ENCODE measurements around the gene ZFYVE16.
A peak's percentile ranks its signal among the peaks of the same experiment; 100 is the strongest.
"Not testable (repeated sequence)": the region's sequence is repeated elsewhere in the genome, so short reads cannot be mapped to it uniquely, and the experiment has no call there.

Gene ZFYVE16

DNA sequence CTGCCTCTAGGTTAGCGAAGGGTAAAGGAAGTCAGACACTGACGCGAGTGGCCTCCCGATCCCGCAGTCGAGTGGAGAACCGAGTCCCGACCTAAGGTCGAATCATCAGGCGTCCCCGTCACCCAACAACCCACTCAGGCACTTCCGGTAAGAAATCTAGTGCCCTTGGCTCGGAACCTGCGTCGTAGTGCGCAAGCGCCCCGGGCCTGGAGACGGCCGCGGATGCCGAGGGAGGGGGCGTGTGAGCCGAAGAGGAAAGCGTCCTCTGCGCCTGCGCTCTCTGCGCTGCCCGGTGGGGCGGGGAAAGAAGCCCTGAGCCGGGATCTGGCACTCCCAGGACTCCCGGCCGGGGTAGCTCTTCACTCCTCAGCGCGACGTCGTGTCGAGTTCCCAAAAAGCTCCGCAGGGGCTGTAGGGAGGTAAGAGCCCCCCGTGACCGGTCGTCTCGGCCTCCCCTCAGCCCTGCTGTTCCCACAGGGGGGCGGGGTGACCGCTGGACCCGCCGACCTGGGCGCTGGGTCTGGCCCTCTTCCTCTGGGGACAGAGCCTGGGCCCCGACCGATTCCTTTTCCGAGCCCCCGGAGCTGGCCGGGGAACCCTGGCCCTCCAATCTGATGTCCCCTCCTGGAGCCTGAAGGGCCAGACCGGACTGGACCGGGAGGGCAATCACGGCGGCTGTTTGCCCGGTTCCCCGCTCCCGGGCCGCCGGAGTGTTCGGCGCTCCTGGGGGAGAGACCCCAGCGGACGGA is at the start of gene ZFYVE16:
ZFYVE16 (plus strand) TSS at position 330 of the 749 bp plus-strand sequence. CDS start 26,084 bp downstream, outside the sequence.
- DNase-seq (ENCODE audit: low read depth), result peak; percentile 96

DNA sequence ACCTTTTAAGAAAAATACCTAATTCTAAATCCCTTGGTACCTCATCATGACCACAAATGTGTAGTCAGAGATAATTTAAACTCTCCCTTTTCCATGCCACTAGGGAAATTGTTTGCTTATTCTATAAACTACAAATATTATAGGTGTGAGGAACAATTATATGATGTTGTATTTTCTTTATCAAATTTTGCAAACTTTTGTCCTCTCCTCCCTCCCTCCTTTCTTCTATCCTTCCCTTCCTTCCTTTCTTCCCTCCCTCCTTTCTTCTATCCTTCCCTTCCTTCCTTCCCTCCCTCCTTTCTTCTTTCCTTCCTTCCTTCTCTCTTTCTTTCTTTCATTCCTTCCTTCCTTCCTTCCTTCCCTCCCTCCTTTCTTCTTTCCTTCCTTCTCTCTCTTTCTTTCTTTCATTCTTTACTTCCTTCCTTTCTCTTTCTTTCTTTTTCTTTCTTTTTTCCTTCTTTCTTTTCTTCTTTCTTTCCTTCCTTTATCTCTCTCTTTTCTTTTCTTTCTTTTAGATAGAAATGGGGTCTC is 46.9 kb upstream of the ZFYVE16 start:
- DNase-seq (ENCODE audit: low read depth), result no peak

DNA sequence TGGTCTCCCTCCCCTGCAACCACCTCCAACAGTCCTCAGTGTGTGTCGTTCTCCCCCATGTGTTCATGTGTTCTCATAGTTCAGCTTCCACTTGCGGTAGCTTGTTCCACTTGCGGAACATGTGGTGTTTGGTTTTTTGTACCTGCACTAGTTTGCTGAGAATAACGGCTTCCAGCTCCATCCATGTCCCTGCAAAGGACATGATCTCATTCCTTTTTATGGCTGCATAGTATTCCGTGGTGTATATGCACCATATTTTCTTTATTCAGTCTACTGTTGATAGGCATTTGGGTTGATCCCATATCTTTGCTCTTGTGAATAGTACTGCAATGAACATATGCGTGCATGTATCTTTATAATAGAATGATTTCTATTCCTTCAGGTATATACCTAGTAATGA is 43.0 kb upstream of the ZFYVE16 start:
- DNase-seq (ENCODE audit: low read depth), result no peak

DNA sequence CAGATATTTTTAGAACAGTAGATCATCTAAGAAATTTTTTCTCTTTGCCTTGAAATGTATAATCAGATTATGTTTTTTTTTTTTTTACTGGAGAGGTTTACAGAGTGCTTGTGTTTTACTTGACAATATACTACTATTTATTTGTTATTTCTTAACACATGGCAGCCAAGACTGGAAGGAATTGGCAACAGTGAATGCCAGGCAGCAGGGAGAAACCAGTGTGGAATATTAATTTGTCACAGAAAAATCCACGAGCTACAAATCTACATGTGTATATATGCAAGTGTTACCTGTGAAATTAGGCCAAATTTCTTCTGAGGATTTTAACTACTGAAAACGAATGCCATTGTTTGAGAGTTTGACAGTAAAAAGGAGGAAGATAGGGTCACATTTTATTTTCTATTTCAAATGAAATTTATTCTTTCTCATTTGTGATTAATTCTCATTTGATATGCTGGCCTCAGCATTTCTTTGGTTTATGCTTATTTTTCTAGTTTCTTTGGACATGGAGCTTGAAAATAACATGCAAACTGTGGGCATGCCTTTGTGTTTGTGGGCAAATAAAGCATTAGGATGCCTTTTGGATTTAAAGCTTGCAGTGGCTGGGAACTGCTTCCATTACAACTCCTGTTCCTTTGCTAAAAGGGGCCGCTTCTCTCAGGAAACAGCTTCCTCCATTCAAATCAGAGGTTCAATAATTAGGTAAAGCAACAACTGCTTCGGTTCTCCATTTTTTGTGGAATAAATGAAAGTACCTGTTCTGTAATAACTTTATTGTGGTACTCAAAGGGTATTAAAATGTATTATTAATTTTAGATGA is 39.0 kb upstream of the ZFYVE16 start:
- DNase-seq (ENCODE audit: low read depth), result no peak

DNA sequence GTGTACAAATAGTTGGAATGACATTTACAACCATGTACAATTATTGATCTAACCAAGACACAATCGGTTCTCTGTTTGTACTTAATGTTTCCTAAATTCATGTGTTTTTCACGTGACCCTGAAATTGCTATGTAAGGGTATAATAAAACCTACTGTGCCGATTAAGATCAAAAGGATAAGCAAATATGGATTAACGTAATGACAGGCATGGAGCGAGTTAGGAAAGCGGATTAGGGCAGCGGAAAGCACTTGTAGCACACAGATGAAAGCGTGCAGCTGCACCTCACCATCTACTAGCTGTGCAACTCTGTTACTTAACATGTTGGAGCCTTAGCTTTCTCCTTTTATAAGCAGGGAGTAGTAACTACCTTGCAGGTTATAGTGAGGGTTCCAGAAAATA is 38.3 kb upstream of the ZFYVE16 start:
- no peak for DNase-seq (ENCODE audit: low read depth)

DNA sequence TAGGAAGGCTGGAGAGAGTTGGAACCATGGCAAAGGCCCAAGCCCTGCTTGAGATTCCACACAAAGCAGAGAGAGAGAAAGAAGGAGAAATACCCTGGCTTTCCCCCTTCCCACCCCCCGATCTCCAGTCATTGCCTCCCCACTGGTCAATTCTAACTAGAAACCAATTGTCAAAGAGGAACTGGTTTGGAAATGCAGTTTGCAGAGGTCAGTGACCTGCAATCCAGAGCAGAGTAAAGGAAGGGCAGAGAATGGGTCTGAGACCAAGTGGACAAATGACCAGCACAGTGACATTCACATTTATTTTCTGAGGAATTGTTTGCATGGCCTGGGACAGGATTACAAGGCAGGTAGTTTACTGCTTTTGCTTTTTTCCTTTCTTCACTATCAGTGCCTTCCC is 37.5 kb upstream of the ZFYVE16 start:
- no peak for DNase-seq (ENCODE audit: low read depth)

DNA sequence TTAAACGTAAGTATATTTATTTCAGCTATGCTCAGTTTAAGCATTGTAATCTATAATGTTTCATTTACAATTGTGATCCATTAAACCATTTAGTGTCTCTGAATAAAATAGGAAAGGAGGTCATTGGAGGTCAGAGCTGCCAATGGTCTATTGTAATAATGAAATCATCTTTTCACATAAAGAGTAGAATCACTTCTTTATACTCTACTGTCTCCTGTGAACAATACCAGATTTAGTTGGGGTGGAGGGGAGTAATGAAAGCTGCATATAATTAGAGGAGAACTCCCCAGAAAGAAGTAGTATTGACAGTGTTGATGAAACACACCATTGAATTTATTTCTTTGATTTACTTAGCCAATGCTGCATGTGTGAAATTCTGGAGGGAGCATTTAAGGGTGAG is 35.1 kb upstream of the ZFYVE16 start:
- no peak for DNase-seq (ENCODE audit: low read depth)

DNA sequence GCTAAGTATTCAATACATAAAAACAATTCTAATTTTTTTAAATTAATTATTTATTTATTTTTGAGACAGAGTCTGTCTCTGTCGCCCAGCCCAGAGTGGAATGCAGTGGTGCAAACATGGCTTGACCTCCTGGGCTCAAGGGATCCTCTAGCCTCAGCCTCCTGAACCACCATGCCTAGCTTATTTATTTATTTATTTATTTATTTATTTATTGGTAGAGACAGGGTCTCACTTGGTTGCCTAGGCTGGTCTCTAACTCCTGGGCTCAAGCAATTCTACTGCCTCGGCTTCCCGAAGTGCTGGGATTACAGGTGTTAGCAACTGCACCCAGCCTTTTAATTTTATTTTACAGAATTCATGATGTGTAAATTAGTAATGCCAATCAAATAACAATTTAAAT is 33.7 kb upstream of the ZFYVE16 start:
- DNase-seq (ENCODE audit: low read depth), result no peak

DNA sequence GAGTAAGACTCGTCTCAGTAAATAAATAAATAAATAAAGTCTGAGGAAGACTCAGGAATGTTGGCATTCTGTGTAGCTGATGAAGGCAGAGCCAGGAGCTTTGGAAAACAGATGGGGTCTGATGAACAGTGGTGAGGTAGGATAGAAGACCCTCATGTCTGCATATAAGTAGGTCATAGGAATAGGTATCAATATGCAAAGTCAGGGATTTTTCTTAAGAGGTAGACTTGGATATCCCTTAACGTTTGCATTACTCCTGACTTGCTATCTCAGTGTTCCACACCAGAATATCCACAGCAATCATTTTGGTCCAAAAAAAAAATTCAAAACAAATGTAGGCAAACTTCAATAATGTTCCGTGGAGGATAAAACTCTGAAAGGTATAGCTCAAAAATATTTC is 31.3 kb upstream of the ZFYVE16 start:
- DNase-seq (ENCODE audit: low read depth), result no peak

DNA sequence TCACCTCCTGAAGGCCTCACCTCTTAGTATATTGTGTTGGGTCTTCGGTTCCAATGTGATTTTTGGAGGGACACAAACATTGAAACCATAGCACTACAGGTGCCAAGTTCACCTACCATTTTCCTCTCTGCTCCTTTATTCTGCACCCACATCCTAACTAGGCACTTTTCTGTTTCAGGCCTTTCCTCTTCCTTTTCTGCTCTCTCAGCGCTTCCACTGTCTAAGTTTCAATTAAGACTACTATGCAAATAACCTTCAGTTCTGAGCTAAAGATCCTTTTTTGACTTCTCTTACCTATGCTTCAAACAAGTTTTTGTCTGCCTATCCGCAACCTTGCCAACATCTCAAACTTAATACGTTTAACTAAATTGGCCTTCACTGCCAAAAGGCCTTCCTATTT is 25.4 kb upstream of the ZFYVE16 start:
- no peak for DNase-seq (ENCODE audit: low read depth)

DNA sequence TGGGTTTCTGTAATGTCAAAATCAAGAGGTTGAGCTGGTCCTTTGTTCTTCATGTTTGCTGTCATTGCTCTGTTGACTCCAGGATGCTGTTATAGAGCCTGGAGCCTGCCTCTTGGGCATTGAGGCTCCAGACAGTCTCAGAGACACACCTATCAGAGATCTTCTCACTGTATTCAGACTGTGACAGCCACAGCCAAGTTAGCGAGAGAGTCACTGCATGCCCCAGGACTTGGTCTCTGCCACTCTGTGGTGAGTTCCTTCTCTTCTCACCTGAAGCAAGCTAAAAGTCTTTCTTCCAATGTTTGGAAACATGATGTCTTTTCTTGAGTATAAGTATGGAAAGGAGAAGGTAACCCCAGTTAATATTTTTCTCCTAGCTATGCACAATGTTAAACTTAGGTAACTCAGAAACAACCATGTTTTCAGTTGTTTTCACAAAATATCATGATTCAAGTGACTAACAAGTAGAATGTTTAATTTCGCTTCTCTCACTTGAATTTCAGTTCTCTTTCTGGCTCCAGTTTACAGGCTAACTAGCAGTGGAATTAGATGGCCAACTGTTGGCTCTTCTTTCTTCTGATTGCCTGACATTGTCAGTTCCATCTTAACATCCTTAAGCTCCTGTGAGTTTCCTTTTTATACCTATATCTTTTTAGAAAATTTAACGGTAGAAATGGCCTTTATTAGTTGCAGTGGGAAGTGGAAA is 20.6 kb upstream of the ZFYVE16 start:
- no peak for DNase-seq (ENCODE audit: low read depth)

DNA sequence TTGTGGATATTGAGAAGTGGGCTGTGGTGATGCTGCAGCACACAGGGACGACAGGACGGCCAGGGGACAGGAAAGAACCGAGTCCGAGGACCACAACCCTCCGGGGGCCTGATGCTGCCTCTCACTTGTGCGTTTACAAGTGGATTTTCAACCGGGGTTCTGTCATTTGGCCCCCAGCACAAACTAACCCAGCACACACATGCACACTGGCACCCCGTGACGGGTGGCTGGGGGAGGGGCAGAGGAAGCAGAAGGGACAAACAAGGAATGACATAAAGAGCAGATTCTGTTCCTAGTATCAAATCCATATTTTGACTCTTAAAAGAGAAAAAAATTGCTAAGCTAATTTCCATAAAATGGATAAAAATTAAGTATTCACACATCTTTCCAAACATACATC is 18.3 kb upstream of the ZFYVE16 start:
- no peak for DNase-seq (ENCODE audit: low read depth)

DNA sequence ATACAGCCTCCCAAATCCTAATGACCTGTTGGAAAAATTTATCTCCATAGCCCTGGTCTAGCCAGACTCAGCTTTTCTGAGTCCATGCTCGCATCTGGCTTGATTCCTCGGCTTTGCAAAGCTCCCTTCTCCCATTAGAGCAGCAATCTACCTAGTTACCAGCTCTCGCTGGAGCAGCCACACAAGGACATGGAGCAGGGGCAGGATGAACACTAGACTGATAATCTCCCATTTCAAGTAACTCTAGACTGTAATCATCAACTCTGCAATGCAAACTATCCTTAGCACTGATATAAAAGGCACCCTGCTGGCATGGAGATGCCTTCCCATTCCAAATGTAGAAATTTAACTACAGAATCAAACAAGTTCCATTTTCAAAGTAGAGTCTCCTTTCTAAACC is 17.5 kb upstream of the ZFYVE16 start:
- DNase-seq (ENCODE audit: low read depth), result not testable (repeated sequence)

DNA sequence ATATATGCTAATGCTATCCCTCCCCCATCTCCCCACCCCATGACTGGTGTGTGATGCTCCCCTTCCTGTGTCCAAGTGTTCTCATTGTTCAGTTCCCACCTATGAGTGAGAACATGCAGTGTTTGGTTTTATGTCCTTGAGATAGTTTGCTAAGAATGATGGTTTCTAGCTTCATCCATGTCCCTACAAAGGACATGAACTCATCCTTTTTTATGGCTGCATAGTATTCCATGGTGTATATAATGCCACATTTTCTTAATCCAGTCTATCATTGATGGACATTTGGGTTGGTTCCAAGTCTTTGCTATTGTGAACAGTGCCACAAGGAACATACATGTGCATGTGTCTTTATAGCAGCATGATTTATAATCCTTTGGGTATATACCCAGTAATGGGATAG is 16.6 kb upstream of the ZFYVE16 start:
- DNase-seq (ENCODE audit: low read depth), result not testable (repeated sequence)

DNA sequence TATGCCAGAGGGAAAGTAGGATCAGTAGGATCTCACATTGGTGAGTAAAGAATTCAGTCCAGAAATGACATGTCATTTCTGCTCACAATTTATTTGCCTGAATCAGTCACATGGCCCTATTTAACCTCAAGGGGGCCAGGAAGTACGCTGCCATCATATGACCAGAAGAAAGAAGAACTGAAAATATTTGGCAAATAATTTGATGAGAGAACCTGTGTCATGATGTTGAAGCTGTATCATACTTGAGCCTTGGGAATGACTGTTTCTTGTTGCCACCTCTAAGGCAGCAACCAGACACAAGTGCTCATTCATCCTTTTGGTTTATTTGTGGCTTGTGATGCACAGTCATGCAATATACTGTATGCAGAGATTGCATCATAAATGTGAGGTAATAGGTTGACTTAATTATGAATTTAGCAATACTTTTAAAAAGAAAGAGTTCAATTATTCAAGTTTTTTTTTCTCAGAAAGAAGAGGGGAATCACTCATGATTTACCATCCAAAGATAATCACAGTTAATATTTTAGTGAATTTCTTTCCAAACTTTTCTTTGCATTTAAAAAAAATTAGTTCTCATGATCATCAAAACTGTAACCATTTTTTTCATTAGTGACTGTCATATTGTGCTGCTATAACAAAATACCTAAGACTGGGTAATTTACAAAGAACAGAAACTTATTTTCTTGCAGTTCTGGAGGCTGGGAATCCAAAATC is 8.2 kb upstream of the ZFYVE16 start:
- DNase-seq (ENCODE audit: low read depth), result peak; percentile 76

DNA sequence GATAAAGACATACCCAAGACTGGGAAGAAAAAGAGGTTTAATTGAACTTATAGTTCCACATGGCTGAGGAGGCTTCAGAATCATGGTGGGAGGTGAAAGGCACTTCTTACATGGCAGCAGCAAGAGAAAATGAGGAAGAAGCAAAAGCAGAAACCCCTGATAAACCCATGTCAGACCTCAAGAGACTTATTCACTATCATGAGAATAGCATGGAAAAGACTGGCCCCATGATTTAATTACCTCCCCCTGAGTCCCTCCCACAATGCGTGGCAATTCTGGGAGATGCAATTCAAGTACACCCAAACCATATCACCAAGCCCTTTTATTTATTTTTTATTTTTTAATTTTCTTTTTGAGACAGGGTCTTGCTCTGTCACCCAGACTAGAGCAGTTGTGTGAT is 7.5 kb upstream of the ZFYVE16 start:
- not testable (repeated sequence) for DNase-seq (ENCODE audit: low read depth)

DNA sequence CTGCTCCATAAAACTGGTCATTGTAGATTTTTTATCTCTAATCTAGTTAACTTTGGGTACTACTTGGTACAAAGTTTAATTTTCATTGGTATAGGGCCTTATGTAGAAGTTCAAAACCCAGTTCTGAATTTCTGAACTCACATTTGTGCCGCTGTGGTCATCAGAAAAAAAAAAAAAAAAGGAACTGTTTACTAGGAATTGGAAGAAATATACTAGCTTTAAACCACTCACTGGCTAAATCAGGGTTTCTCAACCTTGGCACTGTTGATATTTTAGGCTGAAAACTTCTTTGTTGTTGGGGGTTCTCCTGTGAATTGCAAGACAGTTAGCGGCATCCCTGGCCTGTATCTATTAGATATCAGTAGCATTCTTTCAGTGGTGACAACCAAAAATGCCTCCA is 4.1 kb upstream of the ZFYVE16 start:
- DNase-seq (ENCODE audit: low read depth), result no peak

DNA sequence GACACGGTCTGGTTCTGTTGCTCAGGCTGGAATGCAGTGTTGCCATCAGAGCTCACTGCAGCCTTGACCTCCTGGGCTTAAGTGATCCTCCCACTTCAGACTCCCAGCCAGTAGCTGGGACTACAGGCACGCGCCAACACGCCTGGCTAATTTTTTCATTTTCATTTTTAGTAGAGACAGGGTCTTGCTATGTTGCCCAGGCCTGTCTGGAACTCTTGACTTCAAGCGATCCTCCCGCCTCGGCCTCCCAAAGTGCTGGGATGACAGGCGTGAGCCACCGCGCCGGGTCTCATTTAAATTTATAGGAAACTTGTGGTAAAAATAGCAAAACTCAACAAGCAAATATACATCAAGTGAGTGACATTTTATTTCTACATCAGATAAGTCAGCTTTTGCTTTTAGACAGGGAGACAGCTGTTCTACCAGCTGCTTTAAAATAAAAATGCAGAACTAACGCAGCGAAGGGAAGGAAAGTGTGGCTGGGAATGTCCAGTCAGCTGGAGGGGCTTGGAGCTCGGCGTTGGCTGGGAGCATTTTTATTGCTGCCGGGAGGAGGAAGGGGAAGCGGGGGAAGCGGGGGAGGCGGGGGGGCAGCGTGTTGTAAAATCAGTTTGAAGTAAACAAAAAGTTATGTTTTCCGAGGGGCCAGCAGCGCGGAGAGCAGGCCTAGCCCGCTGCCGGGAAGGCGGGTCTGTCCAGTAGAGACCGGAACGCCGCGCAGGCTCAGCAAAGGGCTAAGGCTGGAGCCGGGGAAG is 707 bp upstream of the ZFYVE16 start:
- DNase-seq (ENCODE audit: low read depth), result peak; percentile 16

DNA sequence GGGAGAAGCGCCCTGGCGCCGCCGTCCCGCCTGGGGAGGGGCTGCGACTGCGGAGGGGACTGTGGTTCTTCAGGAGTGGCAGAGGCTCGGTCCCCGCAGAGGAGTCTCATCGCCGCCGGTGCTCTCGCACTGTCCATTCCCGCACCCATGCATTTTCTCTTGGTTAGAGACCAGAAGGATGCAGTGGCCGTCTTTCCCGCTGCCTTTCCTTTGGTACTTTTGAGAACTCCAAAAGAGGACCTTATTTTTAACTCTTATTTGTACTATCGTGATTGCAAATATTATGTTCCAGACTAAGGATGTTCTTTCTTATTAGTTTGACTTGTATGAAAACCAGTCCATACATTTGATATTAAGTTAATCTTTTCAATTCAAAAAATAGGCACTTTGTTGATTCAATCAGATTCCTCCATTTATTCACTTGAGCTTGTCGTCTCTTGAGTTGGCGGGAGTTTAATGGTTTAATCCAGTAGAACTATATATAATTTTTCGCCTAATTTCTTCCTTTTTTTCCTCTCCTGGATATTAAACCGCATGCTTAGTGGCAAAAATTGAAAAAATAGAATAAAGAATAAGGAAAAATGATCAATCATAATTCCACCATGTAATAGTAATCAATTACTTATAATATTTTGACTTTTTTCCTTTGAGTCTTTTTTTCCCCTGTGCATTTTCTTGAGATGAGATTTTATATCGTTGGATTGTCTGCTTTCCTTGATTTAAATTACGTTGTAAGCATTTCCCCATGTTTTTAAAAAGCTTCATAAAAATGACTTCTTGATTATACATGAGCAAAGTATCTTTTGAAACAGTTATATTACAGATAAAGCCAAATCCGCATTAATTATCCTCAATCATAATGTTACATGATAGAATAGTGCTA is 861 bp downstream of the ZFYVE16 start:
- peak; percentile 20 for DNase-seq (ENCODE audit: low read depth)

DNA sequence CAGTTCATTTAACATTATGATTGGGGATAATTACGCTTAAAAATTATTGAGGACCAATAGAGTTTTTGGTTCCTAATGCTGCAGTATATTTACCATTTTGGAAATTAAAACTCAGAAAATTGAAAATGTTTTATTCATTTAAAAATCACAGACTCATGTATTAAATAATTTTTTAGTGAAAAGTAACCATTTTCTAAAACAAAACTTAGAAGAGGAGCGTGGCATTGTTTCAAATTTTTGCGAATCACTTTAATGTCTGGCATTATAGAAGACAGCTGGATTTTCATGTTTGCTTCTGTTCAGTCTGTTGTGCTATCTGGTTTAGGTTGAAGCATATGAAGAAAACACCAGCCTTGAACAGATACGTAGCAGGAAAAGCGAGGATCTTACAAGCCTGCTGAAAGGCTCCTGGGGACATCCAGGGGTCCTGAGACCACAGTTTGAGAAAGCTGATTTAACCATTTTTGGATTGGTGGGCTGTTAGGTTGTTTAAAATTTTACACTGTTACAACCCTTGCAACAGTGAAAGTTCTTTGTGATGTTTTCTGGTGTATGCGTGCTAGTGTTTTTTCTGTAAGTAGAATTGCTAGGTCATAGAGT is 1.6 kb downstream of the ZFYVE16 start:
- DNase-seq (ENCODE audit: low read depth), result no peak
